IPS DF 19.7 (cell line): ENCODE measurements around the gene SCAMP4.
"Not testable (repeated sequence)": the region's sequence is repeated elsewhere in the genome, so short reads cannot be mapped to it uniquely, and the experiment has no call there.

Experiments
- DNase-seq: peaks from one replicate; pipeline ENCODE4 v3.0.0-alpha.2; 2013; ENCODE audit warnings: low read depth, low spot score

Gene SCAMP4

GRCh38 chr19:1866693-1867348 lies 38.4 kb upstream of the SCAMP4 start:
- no peak for DNase-seq

GRCh38 chr19:1867349-1867724 lies 37.9 kb upstream of the SCAMP4 start:
- no peak for DNase-seq

GRCh38 chr19:1868971-1869370 lies 36.2 kb upstream of the SCAMP4 start:
- DNase-seq, result no peak

DNA sequence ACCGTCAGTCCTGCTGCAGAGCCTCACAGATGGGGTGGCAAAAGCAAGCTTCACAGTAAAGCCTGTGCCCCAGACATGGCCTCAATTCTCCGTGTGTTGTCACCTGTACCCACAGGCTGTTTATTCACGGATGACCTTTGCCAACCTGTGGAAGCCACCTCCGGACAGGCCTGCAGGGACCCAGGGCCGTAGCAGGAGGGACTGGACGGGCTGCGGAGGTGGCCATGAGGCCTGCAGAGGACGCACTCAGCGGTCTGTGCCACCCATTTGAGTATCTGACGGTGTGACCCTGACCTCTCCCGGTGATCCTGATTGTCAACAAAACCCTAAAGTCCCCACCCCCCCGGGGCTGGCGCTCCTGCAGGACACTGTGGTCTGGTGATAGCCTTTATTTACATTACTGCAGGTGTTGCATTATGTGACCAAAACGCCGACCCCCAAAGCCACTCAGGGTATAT lies 34.0 kb upstream of the SCAMP4 start:
- no peak for DNase-seq

DNA sequence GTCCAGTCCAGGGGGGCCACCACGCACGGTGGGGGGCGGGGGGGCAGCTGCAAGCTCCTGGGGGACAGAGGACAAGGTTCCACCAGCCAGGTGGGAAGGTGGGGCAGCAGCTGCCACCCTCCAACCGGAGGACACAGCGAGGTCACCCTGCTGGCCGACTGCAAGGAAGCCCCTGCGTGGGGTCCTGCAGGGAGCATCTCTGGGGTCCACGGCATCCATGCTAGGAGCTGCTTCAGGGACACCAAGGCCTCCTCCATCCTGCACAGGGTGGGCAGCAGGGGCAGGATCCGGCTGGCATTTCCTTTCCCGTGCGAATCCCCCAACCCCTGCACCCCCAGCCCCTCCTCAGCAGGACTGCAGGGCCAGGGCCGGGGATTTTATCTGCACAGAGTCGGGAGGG lies 33.6 kb upstream of the SCAMP4 start:
- no peak for DNase-seq

GRCh38 chr19:1872807-1873523 lies 32.2 kb upstream of the SCAMP4 start:
- no peak for DNase-seq

DNA sequence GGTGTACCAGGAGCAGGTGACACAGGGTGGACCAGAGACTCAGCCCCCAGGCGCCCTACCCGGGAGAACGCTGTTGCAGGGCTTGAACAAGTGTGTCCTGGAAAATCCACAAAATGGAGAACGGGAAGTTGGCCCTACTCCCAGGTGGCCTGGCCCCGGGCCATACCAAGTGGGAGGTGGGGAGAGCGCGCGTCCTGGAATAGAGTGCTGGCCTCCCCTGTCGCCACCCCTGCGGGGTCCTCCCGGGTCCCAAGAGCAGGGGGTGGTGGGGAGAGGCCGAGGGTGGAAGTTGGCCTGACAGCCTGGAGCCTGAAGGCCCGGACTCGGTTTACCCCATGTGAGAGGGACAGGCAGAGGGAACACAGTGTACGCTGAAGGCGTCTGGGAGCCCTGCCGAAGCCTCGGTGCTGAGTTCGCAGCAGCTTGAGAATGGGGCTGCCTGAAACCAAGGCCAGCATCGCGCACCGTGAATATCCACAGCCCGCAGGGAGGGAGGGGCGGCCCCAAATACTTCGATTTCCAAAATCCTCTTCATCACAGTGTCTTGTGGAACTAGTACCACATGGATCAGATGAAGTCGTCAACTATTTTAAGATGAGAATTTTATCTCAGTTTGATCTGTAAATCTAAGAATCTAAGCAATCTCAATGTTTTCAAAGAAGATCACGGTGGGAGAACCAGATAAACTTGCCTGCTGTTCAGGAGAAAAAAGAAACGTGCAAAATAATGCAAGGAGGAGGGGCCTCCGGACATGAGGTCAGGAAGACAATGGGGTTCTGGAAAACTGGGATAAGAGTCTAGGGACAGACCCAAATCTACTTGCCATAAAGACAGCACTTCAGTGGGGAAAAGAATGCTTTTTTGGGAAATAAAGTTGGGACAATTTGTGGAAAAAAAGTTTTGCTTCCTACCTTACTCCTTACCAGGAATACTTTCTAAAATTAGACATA lies 31.4 kb upstream of the SCAMP4 start:
- no peak for DNase-seq

DNA sequence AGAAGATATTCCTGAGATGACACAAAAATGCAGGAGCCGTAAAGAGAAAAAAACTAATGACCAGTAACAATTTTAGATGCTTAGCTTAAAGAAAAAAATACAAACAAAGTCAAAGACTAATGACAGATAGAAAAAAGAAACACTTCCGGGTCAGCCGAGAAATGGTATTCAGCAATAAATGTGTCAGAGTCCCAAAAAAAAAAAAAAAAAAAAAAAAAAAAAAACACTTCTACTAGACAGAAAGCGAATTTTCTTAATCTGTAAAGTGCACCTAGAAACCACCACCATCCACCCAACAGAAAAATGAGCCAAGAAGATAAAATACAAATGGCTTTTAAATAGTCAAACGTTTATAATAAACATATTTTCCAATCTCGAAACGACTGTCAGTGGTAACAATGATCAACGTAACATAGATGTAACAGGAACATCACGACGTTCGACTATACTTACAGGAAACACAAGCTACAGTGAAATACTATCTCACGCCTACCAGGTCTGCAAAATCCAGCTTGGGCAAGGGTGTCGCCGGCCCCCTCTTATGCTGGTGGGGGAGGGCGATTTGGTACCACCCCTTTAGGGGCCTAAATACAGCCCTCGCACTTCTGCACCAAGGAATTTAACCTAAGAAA lies 30.5 kb upstream of the SCAMP4 start:
- DNase-seq, result no peak

GRCh38 chr19:1875265-1875645 lies 29.9 kb upstream of the SCAMP4 start:
- not testable (repeated sequence) for DNase-seq

GRCh38 chr19:1875646-1876495 lies 29.3 kb upstream of the SCAMP4 start:
- DNase-seq, result no peak

GRCh38 chr19:1876496-1877279 lies 28.5 kb upstream of the SCAMP4 start:
- DNase-seq, result not testable (repeated sequence)

DNA sequence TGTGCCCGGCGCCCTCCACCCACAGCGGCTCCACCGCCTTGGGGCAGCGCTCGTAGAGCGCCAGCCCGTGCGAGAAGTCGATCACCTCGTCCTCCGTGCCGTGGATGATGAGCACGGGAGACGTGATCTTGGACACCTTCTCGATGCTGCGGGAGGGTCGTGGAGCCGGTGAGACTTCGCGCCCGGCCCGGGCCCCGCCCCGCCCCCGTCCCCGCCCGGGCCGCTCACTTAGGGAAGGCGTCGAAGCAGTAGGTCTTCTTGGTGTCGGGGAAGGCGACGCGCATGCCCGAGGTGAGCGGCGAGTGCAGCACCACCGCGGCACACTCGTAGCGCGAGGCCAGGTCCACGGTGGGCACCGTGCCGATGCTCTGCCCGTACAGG lies 27.9 kb upstream of the SCAMP4 start:
- not testable (repeated sequence) for DNase-seq

DNA sequence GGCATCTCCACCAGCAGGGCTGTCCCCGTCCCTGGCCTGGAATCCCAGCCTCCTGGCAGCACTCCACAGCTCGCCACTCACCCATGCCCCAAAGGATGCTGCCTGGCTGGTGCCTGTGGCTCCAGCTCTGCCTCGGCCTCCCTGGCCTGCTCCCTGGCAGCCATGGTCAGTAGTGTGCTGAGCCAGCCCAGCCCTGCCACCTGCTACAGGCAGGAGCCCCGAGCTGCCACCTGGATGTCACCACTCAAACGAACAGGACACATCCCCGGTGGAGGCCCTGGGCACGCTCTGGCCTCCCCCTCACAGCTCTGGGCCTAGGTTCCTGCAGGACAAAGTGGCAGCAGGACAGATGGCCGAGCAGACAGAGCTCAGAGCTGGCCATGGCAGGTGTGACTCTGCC lies 26.6 kb upstream of the SCAMP4 start:
- DNase-seq, result not testable (repeated sequence)

GRCh38 chr19:1879982-1880381 lies 25.2 kb upstream of the SCAMP4 start:
- DNase-seq, result not testable (repeated sequence)

- no peak for DNase-seq
Measured at GRCh38 chr19:1880611-1881392, 24.4 kb upstream of the SCAMP4 start.

DNA sequence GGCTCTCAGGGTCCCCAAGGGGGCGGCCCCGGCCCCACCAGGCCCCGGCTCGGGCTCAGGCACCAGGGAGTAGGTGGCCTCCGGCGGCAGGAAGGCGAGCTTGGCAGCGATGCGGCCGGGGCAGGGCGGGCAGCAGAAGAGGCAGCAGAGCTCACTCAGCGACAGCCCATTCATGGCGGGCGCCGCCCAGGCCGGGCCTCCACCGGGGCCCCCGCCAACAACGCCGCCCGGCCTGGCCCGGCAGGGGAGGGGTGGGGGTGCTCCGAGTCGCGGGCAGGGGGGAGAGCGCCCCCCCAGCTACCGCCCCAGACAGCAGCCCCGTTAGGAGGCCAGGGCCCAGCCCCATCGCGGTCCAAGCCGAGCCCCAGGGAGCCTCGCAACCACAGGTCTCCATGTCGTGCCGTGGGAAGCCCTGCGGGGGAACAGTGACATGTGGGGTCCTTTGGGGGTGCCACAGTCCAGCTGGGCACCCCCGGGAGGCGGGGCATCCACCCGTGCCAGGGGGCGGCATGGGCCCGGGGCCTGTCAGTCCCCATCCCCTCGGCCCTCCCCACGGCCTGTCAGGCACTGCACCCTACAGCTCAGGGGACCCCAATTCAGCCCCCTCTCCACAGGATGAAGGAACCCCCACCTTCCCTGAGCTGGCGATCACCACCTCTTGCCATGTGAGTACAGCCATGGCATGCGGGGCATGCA lies 23.7 kb upstream of the SCAMP4 start:
- not testable (repeated sequence) for DNase-seq

DNA sequence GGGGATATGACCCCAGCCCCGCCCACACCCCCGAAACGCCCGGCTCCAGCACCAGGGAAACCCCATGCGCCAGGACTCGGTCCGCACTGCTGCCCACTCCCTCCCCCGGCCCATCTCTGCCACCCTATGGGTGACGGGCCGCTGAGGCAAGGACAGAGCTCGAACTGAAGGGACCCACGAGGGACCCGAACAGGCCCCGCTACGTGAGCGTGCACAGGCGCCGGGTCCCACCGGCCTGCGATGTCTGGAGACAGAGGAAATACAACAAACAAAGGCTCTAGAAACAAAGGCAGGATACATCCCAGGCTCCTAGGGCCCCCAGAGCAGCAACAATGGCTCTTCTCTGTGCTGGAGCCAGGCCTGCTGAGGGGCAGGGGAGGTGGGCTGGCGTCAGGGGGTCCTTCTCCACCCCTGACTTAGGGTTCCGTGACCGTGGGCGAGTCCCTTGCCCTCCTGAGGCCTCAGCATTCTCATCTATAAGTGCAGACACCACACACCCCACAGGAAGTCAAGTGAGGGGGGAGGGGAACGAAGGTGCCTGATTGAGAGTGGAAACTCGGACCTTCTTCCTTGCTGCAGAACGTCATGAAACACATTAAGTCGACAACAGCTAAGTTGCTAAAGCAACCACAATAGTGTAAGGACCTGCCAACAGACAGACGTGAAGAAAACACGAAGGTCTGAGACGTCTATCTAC lies 23.0 kb upstream of the SCAMP4 start:
- DNase-seq, result no peak
